Measurements from ENCODE around the gene TMCO4.
"Not testable (repeated sequence)": the region's sequence is repeated elsewhere in the genome, so short reads cannot be mapped to it uniquely, and the experiment has no call there.

The TMCO4 gene

GRCh38 chr1:19792237-19793002 lies 7.3 kb downstream of the TMCO4 start:
- TF ChIP-seq CTCF (conservative IDR thresholded peaks at IDR 0.05; ENCODE audit: low read depth, low read length): no peak
- no peak overlapping the region for H3K4me3 ChIP-seq (ENCODE audit: low read depth, low read length)
- DNase-seq (ENCODE audit: low read depth): no peak

GRCh38 chr1:19790061-19790975 lies 9.4 kb downstream of the TMCO4 start:
- DNase-seq (ENCODE audit: low read depth): peak; percentile 41
- H3K4me3 ChIP-seq (ENCODE audit: low read depth, low read length): not testable (repeated sequence)

DNA sequence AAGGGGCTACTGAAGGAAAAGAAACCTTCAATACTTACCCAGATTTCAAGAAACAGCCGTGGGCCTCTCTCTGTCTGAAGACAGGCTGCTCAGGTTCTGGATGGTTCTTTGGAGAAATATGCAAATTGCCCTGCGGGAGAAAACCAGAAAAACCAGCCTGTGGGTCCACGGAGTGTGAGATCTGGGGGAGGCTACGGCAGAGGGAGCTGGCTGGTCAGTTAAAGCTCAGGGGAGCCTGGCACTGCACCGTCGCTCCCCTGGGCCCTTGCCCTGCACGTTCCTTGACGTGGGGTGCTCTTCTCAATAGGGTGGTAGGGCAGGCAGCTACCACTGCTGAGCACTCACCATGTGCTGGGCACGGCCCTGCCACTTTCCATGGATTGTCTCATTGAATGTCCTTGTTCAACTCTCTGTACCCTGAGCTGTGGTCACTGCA lies 12.7 kb downstream of the TMCO4 start:
- no peak overlapping the region for H3K4me3 ChIP-seq (ENCODE audit: low read depth, low read length)
- no peak for DNase-seq (ENCODE audit: low read depth)
- no peak for TF ChIP-seq CTCF (conservative IDR thresholded peaks at IDR 0.05; ENCODE audit: low read depth, low read length)

- no peak for TF ChIP-seq CTCF (conservative IDR thresholded peaks at IDR 0.05; ENCODE audit: low read depth, low read length)
- no peak overlapping the region for H3K4me3 ChIP-seq (ENCODE audit: low read depth, low read length)
- DNase-seq (ENCODE audit: low read depth): no peak
Observed at GRCh38 chr1:19785660-19786059, 14.1 kb downstream of the TMCO4 start.

GRCh38 chr1:19780267-19780877 lies 19.3 kb downstream of the TMCO4 start:
- no peak for DNase-seq (ENCODE audit: low read depth)

GRCh38 chr1:19776933-19777332 lies 22.8 kb downstream of the TMCO4 start:
- H3K4me3 ChIP-seq (ENCODE audit: low read depth, low read length): no peak overlapping the region
- no peak for DNase-seq (ENCODE audit: low read depth)
- TF ChIP-seq CTCF (conservative IDR thresholded peaks at IDR 0.05; ENCODE audit: low read depth, low read length): no peak

More at GRCh38 chr1:19780267-19780877, 19.3 kb downstream of the TMCO4 start:
- TF ChIP-seq CTCF (conservative IDR thresholded peaks at IDR 0.05; ENCODE audit: low read depth, low read length): no peak
- H3K4me3 ChIP-seq (ENCODE audit: low read depth, low read length): no peak overlapping the region

GRCh38 chr1:19776287-19776686 lies 23.4 kb downstream of the TMCO4 start:
- DNase-seq (ENCODE audit: low read depth): no peak
- H3K4me3 ChIP-seq (ENCODE audit: low read depth, low read length): no peak overlapping the region
- no peak for TF ChIP-seq CTCF (conservative IDR thresholded peaks at IDR 0.05; ENCODE audit: low read depth, low read length)
